NOMO-1 (cell line): ENCODE results near the gene FYCO1.
"Not testable (repeated sequence)": the region's sequence is repeated elsewhere in the genome, so short reads cannot be mapped to it uniquely, and the experiment has no call there.

Experiments used
- DNase-seq, 2 experiments: peaks; one replicate each; lab custom pipeline; 2025; ENCODE audit not compliant: unreplicated experiment in 2 of 2; lab: John Stamatoyannopoulos, UW

The FYCO1 gene

GRCh38 chr3:45995236-45996192 lies at the start of gene FYCO1:
Gene FYCO1 (minus strand): TSS chr3:45995824. CDS start chr3:45984910, 10,914 bp downstream.
- peak; percentile 91 to 92 for DNase-seq

- DNase-seq, result no peak
These were observed 43.3 kb upstream of the FYCO1 start for GRCh38 chr3:46038916-46039315.

GRCh38 chr3:46038071-46038470 lies 42.4 kb upstream of the FYCO1 start:
- not testable (repeated sequence) for DNase-seq

GRCh38 chr3:46036191-46036590 lies 40.6 kb upstream of the FYCO1 start:
- no peak for DNase-seq

- DNase-seq, result no peak
These were observed 36.1 kb upstream of the FYCO1 start for GRCh38 chr3:46031747-46032146.

- DNase-seq, result no peak
These were observed 35.6 kb upstream of the FYCO1 start for GRCh38 chr3:46031269-46031668.

- no peak for DNase-seq
These were observed 35.0 kb upstream of the FYCO1 start for GRCh38 chr3:46030626-46031025.

GRCh38 chr3:46029953-46030543 lies 34.4 kb upstream of the FYCO1 start:
- peak in 1 of 2 experiments; percentile 25 for DNase-seq

GRCh38 chr3:46027736-46028397 lies 32.2 kb upstream of the FYCO1 start:
- peak in 1 of 2 experiments; percentile 36 for DNase-seq

GRCh38 chr3:46027021-46027705 lies 31.5 kb upstream of the FYCO1 start, which contains the start of gene XCR1:
Gene XCR1 (minus strand): TSS chr3:46027483. CDS start chr3:46021947, 5,536 bp downstream.
- DNase-seq, result no peak

GRCh38 chr3:46025139-46025538 lies 29.5 kb upstream of the FYCO1 start:
- DNase-seq, result no peak

- no peak for DNase-seq
These were observed 28.5 kb upstream of the FYCO1 start for GRCh38 chr3:46024131-46024530.

- DNase-seq, result no peak
These were observed 27.5 kb upstream of the FYCO1 start for GRCh38 chr3:46022909-46023785.

GRCh38 chr3:46021516-46021915 lies 25.9 kb upstream of the FYCO1 start:
- DNase-seq, result no peak

GRCh38 chr3:46020766-46021510 lies 25.3 kb upstream of the FYCO1 start:
- DNase-seq, result no peak

- no peak for DNase-seq
These were observed 24.1 kb upstream of the FYCO1 start for GRCh38 chr3:46019707-46020106.

GRCh38 chr3:46017720-46018119 lies 22.1 kb upstream of the FYCO1 start:
- peak in 1 of 2 experiments; percentile 33 for DNase-seq

- DNase-seq, result no peak
These were observed 17.9 kb upstream of the FYCO1 start for GRCh38 chr3:46013316-46014094.
